GM23248 (cell line): ENCODE results near the gene CFAP57. TPM values are rescaled to one million over a fixed set of nuclear protein-coding genes. Genes with fewer than 3 reads are reported as not detected.

Experiments used
- DNase-seq: peaks from one replicate; pipeline ENCODE4 v3.0.0-alpha.2; 2015
- H2AFZ ChIP-seq: fragments of 200-600 bp; sonication (generic); 2 replicates; pipeline ENCODE4 v1.6.1; 2016; ENCODE audit warnings: antibody characterized with exemption
- H3F3A ChIP-seq: fragments of 200-600 bp; sonication (generic); 2 replicates; pipeline ENCODE4 v1.6.1; 2016; ENCODE audit warnings: mild to moderate bottlenecking, antibody characterized with exemption, mixed run types; ENCODE audit not compliant: insufficient read depth
- H3K27ac ChIP-seq: fragments of 200-600 bp; sonication (generic); 2 replicates; pipeline ENCODE4 v1.5.1; 2016; ENCODE audit warnings: mild to moderate bottlenecking
- H3K27me3 ChIP-seq: fragments of 200-600 bp; sonication (generic); replicated peaks from 2 replicates; pipeline ENCODE4 v1.6.1; 2016; ENCODE audit warnings: mild to moderate bottlenecking; ENCODE audit not compliant: insufficient read depth
- H3K36me3 ChIP-seq: fragments of 200-600 bp; sonication (generic); 2 replicates; pipeline ENCODE4 v1.6.1; 2016; ENCODE audit warnings: low read depth, mild to moderate bottlenecking
- H3K4me1 ChIP-seq: fragments of 200-600 bp; sonication (generic); 2 replicates; pipeline ENCODE4 v1.6.1; 2016; ENCODE audit warnings: mild to moderate bottlenecking; ENCODE audit not compliant: insufficient read depth
- H3K4me2 ChIP-seq: fragments of 200-600 bp; sonication (generic); one replicate; pipeline ENCODE4 v1.6.1; 2016; ENCODE audit warnings: mild to moderate bottlenecking; ENCODE audit not compliant: unreplicated experiment
- H3K4me3 ChIP-seq: fragments of 200-600 bp; sonication (generic); 2 replicates; pipeline ENCODE4 v1.5.1; 2016; ENCODE audit warnings: mild to moderate bottlenecking
- H3K79me2 ChIP-seq: fragments of 200-600 bp; sonication (generic); 2 replicates; pipeline ENCODE4 v1.6.1; 2016; ENCODE audit warnings: mild to moderate bottlenecking; ENCODE audit not compliant: insufficient read depth
- H3K9ac ChIP-seq: fragments of 200-600 bp; sonication (generic); 2 replicates; pipeline ENCODE4 v1.6.1; 2016; ENCODE audit warnings: mild to moderate bottlenecking
- H3K9me2 ChIP-seq: fragments of 200-600 bp; sonication (generic); 2 replicates; pipeline ENCODE4 v1.6.1; 2016; ENCODE audit warnings: mixed run types, mild to moderate bottlenecking, moderate library complexity; ENCODE audit not compliant: insufficient read depth
- H3K9me3 ChIP-seq: fragments of 200-600 bp; sonication (generic); one replicate; pipeline ENCODE4 v1.6.1; 2017; ENCODE audit warnings: low read depth
- H4K20me1 ChIP-seq: fragments of 200-600 bp; sonication (generic); 2 replicates; pipeline ENCODE4 v1.6.0; 2016; ENCODE audit not compliant: insufficient read depth
- EZH2 ChIP-seq: fragments of 200-600 bp; sonication (generic); IDR thresholded peaks from 2 replicates; pipeline ENCODE4 v1.6.1; 2018; ENCODE audit warnings: antibody characterized with exemption, mild to moderate bottlenecking; ENCODE audit not compliant: insufficient read depth, poor library complexity, severe bottlenecking
- EZH2phosphoT487 ChIP-seq: fragments of 200-600 bp; sonication (generic); IDR thresholded peaks from 2 replicates; pipeline ENCODE4 v1.6.1; 2018; ENCODE audit warnings: antibody characterized with exemption, moderate library complexity, mild to moderate bottlenecking, low read depth; ENCODE audit not compliant: insufficient read depth
- WGBS, 2 experiments: methylation state at CpG; one replicate each; pipeline ENCODE4 v1.1.6; 2015 to 2017; ENCODE audit warnings: low lambda C conversion rate in 2 of 2, low coverage in 1 of 2; ENCODE audit errors: missing lambda C conversion rate in 2 of 2; 5-methylcytosine and 5-hydroxymethylcytosine counted together
- in situ Hi-C: fragments of 300-500 bp; cut with MboI; formaldehyde crosslinking; loops from 2 replicates; pipeline ENCODE4 v1.15.0; 2020
- polyA plus RNA-seq: library from polyadenylated mRNA; unstranded; fragments of >200 nt; fragmentation: Nextera tagmentation; extraction: Ambion mirVana; gene quantifications from 2 replicates; pipeline ENCODE4 v1.2.1, GENCODE V29; 2016
- total RNA-seq: library from RNA; depleted of rRNA; stranded (reverse); fragments of >200 nt; shearing (Covaris generic); gene quantifications from 2 replicates; pipeline ENCODE4 v1.2.3, GENCODE V29; 2014

CFAP57 gene
- total and polyA plus RNA-seq, 2 experiments from 2014 or later: 0.32 to 0.35 TPM

DNA sequence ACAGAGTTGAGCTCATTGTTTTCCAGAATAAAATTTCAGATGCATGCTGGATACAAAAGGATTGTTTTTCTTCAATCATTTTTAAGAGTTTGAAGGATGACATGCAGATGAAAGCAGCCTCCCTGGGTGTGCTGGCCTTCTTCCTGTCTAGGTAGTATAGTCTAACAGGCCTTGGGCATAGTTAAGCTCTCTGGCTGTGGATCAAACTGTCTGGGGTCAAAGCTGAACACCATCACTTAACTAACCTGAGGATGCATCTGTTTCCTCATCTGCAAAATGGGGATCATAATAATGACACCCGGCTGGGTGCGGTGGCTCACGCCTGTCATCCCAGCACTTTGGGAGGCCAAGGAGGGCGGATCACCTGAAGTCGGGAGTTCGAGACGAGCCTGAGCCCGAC, 122.6 kb downstream of the CFAP57 start:
- Histone ChIP-seq H4K20me1 (no peaks in the 10 kb centered on the region), H3K36me3 (no peaks in the 10 kb centered on the region), H3K9ac (no peak overlapping the region), H3K27ac (no peak overlapping the region), H2AFZ (no peak overlapping the region), H3K4me1 (no peaks in the 10 kb centered on the region), H3K27me3 (no peaks in the 10 kb centered on the region), H3K4me3 (no peak overlapping the region), H3K9me3 (no peaks in the 10 kb centered on the region), H3K4me2 (no peak overlapping the region), H3K79me2 (no peaks in the 10 kb centered on the region), H3K9me2 (no peaks in the 10 kb centered on the region), H3F3A (no peaks in the 10 kb centered on the region)
- no peak for DNase-seq
- 96 to 97% methylated on average over 8 of the region's 8 CpGs for WGBS, 2 experiments
- in situ Hi-C loops: no loop called here
- no peak for TF ChIP-seq EZH2
- no peak for TF ChIP-seq EZH2phosphoT487

DNA sequence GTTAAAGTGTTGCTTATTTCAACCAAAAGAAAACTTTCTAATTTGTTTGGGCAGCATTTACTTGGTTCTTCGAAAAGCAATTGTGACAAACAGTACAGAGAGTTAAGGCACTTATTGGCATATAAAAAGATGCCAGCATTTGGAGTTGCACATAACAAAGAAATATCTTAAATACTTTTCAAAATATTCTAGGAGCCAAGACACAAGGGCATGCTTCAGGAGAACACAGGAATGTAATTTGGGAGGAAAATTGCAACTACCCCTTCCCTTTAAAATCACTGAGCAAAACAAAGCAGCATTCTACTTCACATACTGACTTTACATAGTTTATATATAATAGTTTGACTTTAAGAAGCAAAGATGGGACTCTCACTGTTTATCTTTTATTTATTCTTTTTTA, 124.1 kb downstream of the CFAP57 start:
- Histone ChIP-seq H3K9me3 (no peaks in the 10 kb centered on the region), H3F3A (no peaks in the 10 kb centered on the region), H3K4me3 (no peak overlapping the region), H3K9me2 (no peaks in the 10 kb centered on the region), H3K36me3 (no peaks in the 10 kb centered on the region), H3K4me1 (no peaks in the 10 kb centered on the region), H4K20me1 (no peaks in the 10 kb centered on the region), H3K27me3 (no peaks in the 10 kb centered on the region), H2AFZ (no peak overlapping the region), H3K27ac (no peak overlapping the region), H3K79me2 (no peaks in the 10 kb centered on the region), H3K9ac (no peak overlapping the region), H3K4me2 (no peak overlapping the region)
- WGBS, 2 experiments: 0 to 12% methylated on average over 1 of the region's 1 CpG
- no peak for TF ChIP-seq EZH2
- no peak for TF ChIP-seq EZH2phosphoT487
- no peak for DNase-seq
- in situ Hi-C loops: no loop called here

DNA sequence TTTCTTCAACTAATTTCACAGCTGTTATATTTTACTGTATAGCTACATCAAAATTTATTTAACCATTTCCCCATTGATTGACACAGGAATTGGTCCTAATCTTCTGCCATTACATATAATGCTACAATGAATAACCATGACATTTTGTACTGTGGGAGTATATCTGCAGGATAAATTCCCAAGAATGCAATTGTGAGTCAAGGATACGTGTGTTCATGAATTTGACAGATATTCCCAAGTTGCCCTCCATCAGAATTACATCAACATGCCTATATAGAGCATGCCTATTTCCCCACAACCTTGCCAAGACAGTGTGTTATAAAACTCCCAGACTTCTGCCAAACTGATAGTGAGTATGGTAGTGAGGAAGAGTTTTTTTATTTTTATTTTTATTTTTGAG, 125.9 kb downstream of the CFAP57 start:
- no peak for TF ChIP-seq EZH2
- no peak for TF ChIP-seq EZH2phosphoT487
- Histone ChIP-seq H3K9me3 (no peaks in the 10 kb centered on the region), H3K4me2 (no peak overlapping the region), H3F3A (peaks cover 4% of the 10 kb centered on the region; the same call in 1 of the 2 replicates), H3K36me3 (no peaks in the 10 kb centered on the region), H3K27ac (no peak overlapping the region), H3K79me2 (no peaks in the 10 kb centered on the region), H3K4me1 (peaks cover 3% of the 10 kb centered on the region), H4K20me1 (no peaks in the 10 kb centered on the region), H2AFZ (no peak overlapping the region), H3K4me3 (no peak overlapping the region), H3K9ac (no peak overlapping the region), H3K9me2 (no peaks in the 10 kb centered on the region), H3K27me3 (no peaks in the 10 kb centered on the region)
- WGBS, 2 experiments: 52 to 85% methylated on average over 1 of the region's 1 CpG
- no peak for DNase-seq
- in situ Hi-C loops: no loop called here

DNA sequence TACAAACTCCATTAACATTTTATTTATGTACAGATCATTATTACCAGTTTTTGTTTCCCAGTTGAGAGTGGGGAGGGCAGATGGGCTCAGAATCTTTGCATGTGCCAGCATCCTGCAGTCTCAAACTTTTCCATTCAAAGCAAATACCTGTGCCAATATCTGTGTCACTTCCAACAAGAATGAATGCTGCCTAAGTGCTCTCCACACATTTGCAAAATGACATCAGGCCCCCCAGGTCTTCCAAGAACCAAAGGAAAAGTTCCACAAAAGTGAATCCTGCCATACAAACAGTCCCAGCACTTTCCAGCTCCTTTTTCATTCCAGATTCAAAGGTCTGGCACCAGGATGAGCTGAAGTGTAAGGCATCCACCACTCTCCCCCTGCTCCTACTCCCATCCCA, 127.0 kb downstream of the CFAP57 start:
- TF ChIP-seq EZH2phosphoT487 (no peak), EZH2 (no peak)
- peaks cover 8% of the 10 kb centered on the region; the same call in 1 of the 2 replicates for H3F3A ChIP-seq
- H3K27me3 ChIP-seq: no peaks in the 10 kb centered on the region
- DNase-seq: no peak
- no peak overlapping the region for H3K4me3 ChIP-seq
- H3K36me3 ChIP-seq: no peaks in the 10 kb centered on the region
- H3K4me2 ChIP-seq: no peak overlapping the region
- H3K79me2 ChIP-seq: no peaks in the 10 kb centered on the region
- no peak overlapping the region for H3K9ac ChIP-seq
- no peak overlapping the region for H3K27ac ChIP-seq
- in situ Hi-C loops: no loop called here
- no peaks in the 10 kb centered on the region for H4K20me1 ChIP-seq
- H3K9me3 ChIP-seq: no peaks in the 10 kb centered on the region
- H2AFZ ChIP-seq: no peak overlapping the region
- peaks cover 6% of the 10 kb centered on the region for H3K4me1 ChIP-seq
- H3K9me2 ChIP-seq: no peaks in the 10 kb centered on the region

DNA sequence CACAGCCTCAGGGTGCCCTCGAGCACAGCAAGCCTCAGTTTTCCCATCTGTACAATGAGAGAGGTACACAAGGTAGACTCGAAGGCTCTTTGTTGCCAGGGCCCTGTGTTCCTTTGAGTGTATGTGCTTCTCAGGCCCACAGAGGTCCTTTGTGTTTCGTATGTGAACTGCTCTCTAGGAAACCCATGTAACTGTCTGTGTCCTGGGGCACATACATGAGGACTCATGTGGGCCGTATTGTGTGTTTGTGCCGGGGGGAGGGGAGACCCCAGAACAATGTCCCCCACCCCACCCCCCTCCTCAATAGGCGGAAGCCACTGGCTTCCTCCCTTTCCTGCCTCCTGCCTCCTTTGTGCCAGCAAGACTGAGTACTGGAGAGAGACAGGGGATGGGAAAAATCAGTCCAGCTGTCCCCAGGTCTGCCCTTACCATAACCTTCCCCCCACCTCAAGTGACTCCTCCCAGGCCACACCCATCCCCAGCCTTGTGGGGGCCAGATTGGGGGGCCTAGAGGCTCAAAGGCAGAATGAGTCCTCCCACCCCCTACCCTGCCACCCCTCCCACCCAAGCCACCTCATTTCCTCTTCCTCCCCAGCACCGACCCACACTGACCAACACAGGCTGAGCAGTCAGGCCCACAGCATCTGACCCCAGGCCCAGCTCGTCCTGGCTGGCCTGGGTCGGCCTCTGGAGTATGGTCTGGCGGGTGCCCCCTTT, 128.4 kb downstream of the CFAP57 start, which contains the start of gene TIE1:
TIE1 (plus strand) TSS at position 605 of the 717 bp plus-strand sequence; CDS start at position 695, 90 bp downstream.
- H2AFZ ChIP-seq: no peak within 1 kb of the TSS
- no peaks in the 10 kb centered on the region for H3K36me3 ChIP-seq
- H3K9me2 ChIP-seq: no peaks in the 10 kb centered on the region
- in situ Hi-C loops: no loop called here
- no peaks in the 10 kb centered on the region for H4K20me1 ChIP-seq
- no peaks in the 10 kb centered on the region for H3K79me2 ChIP-seq
- H3K9me3 ChIP-seq: no peaks in the 10 kb centered on the region
- H3K4me2 ChIP-seq: no peak within 1 kb of the TSS
- DNase-seq: no peak
- TF ChIP-seq EZH2 (no peak), EZH2phosphoT487 (no peak)
- H3K4me3 ChIP-seq: no peak within 1 kb of the TSS
- 82 to 83% methylated on average over 10 of the region's 10 CpGs for WGBS, 2 experiments
- H3F3A ChIP-seq: peaks cover 8% of the 10 kb centered on the region; the same call in 1 of the 2 replicates
- H3K9ac ChIP-seq: no peak within 1 kb of the TSS
- H3K27me3 ChIP-seq: no peaks in the 10 kb centered on the region
- peaks cover 6% of the 10 kb centered on the region for H3K4me1 ChIP-seq
- no peak within 1 kb of the TSS for H3K27ac ChIP-seq
